SKM-1 treated with dmso at 0.1 percent for 144 hours (cell line): Measurements from ENCODE around the gene ZDHHC3.

Experiments
- DNase-seq: peaks from one replicate; lab custom pipeline; 2025; ENCODE audit not compliant: unreplicated experiment; lab: John Stamatoyannopoulos, UW

ZDHHC3 gene

DNA sequence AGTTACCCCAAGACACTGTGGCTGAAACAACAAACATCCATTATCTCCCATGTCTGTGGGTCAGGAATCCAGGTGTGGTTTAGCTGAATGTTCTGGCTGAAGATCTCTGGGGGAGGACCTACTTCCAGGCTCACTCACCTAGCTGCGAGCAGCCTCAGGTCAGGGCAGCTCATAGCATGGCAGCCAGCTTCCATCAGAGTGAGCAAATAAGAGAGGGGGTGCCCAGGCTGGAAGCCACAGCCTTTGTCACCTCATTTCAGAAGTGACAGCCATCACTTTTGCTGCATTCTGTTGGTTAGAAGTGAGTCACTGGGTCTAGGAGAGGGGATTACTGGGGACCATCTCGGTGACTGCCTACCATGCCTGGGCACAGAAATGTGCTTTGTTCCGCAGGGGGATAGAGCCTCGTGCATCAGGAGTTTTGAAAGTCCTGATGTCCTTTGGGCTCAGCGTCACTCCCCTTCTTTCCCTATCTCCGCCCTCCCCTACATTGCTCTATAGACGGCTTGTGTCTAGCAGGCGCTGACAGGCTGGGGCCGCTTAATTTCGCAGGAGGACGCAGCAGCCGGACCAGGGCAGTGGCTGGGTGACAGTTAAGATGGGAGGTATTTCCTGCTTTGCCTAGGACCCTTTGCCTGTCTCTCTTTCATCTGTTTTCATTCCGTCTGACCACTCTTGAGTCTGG lies 76.1 kb downstream of the ZDHHC3 start:
- DNase-seq, result no peak

DNA sequence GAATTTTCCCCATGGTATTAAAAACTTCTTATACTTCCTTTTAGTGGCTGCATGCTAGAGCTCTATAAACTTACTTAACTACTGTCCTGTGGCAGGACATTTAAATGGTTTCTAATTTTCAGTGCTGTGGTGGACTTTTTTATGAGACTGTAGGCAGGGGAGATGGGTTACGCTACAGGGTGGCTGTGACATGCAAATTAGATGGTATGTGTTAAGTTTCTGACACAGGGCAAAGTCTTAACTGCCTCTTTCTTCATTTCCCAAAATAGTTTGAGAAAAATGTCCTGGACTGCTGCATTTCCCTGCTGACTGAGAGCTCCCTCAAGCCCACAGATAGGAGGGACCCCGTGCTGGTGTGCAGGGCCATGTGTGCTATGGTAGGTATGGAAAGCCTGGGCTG lies 79.5 kb downstream of the ZDHHC3 start:
- no peak for DNase-seq

DNA sequence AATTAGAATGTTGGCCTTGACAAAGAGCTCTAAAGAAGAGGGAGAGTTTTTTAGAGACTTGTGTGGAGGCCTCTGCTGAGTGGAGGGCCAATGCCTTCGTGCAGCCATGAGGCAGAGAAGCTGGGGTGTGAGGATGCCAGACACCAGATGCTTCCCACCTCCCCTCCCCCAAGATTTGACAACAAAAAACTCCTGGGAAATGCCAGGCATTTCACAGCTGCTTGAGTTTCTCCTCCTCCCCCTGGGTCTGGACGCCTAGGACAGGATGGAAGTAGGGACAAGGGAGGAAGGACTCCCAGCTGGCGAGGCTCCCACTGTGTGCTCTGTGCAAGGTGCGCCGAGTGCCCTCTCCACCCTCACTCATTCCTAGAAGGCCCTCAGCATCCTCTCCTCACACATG lies 81.5 kb downstream of the ZDHHC3 start:
- no peak for DNase-seq

DNA sequence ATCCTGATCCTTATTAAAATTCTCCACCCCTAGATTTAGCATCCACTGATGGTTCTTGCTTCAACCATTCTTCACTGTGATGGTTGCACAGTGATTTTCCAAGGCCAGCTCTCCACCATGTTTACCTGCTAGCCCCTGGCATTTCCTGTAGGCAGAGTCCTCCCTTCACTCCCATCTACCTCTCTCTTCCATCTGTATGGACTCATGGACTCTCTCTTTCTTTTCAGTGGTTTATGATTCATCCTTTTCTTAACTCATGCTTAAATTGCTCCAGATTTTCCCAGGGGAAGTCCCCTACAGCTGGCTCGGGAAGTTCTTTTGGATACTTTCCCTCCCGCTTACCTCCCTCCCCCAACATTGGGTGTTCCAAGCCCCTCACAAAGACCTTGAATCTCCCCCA lies 82.9 kb downstream of the ZDHHC3 start:
- no peak for DNase-seq

DNA sequence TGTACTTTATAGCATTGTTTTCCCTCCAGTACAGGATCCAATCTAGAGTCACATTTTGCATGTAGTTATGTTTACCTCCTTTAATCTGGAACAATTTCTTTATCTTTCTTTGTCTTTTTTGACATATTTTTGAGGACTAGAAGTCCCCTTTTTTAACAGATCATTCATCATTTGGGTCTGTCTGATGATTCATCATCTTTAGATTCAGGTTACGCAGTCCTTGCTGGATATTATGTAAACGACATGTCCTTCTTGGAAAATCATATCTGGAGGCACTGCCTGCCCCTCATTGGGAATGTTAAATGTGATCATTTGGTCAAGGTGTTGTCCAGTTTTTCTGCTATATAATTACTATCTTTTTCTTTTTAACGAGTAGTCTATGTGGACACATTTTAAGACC lies 83.3 kb downstream of the ZDHHC3 start:
- DNase-seq, result no peak

DNA sequence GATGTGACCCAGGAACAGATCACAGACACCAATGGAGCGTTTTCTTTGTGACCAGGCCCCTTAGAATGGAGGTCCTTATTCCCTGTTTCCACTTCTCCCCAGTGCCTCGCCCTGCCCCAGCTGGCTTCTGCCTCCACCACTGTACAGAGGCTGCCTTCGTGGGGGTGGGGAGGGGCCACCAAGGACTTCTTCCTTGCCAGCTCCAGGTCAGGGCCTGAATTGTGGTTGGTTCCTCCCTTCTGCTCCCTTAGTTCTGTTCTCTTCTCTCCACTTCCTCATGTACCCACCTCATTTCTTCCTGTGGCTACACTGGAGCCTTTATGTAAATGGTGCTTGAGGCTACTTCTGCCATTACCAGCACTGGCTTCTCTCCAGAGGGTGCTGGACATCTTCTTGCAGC lies 85.1 kb downstream of the ZDHHC3 start:
- peak; percentile 70 for DNase-seq

- no peak for DNase-seq
These were observed 85.7 kb downstream of the ZDHHC3 start for GRCh38 chr3:44890258-44890657.

GRCh38 chr3:44887101-44887500 lies 88.9 kb downstream of the ZDHHC3 start:
- DNase-seq, result no peak

GRCh38 chr3:44886561-44886960 lies 89.4 kb downstream of the ZDHHC3 start:
- DNase-seq, result no peak

DNA sequence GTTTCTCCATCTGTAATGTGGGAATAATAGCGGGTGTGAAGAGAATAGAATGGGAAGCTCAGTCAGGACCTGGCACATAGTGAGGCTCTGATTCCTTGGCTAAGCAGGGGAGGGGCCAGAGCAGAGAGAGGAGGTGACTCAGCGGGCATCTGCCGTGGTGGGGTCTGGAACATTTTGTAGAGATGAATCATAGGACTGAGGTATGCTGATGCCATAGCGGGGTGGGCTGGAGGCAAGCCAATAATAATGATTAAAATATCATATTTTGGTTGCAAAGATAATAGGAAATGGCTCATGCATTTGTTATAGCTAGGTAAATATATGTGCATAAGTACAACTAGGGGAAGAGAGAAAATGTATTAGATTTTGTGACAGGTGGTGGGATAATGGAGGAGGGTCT lies 90.4 kb downstream of the ZDHHC3 start:
- no peak for DNase-seq

DNA sequence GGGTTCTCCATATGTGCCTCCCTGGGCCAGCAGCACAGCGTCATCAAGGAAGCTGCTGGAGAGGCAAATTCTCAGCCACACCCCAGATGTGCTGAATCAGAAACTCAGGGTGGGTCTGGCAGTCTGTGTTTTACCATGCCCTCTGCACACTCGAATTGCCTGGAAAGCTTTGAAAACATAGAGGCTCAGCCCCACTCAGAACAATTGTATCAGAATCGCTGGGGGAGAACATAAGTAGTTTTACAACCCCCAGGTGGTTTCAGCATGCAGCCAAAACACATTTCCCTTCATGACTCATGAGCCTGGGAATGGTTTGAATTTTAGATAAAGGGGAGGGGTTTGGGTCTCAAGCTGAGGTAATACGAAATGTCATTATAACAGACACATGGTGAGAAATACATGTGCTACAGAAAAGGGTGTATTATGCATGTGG lies 92.0 kb downstream of the ZDHHC3 start:
- DNase-seq, result no peak

- no peak for DNase-seq
These were observed 92.6 kb downstream of the ZDHHC3 start for GRCh38 chr3:44883213-44883955.

GRCh38 chr3:44880284-44880683 lies 95.7 kb downstream of the ZDHHC3 start:
- DNase-seq, result no peak

DNA sequence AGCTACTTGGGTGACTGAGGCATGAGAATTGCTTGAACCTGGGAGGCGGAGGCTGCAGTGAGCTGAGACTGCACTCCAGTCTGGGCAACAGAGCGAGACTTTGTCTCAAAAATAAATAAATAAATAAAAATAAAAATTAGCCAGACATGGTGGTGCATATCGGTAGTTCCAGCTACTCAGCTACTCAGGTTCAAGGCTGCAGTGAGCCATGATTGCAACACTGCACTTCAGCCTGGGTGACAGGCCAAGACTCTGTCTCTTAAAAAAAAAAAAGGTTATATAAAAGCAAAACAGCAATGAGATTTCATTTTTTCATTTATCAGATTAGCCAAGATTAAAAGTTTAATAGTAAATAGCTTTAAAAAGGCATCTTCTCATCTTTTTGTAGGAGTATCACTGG lies 98.6 kb downstream of the ZDHHC3 start:
- no peak for DNase-seq

DNA sequence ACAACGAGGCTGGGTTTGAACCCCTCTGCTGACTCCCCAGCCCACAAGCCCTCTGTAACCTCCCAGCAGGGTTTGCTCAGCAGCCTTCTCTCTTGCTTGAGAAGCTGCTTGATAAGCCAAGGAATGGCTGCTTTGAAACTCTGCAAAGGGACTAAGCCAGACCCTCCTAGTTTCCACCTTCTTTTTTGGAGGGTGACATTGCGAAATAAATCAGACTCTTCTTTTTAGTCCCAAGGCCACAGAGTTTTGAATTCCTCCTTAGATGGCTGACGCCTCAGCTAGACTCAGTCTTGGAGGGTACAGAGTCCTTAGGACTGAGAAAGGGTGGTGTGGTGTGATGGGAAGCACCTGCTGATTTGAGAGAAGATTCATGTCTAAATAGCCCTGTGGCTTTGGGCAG lies 100.4 kb downstream of the ZDHHC3 start:
- no peak for DNase-seq
